Measurements from ENCODE around the gene ABCG1. TPM values are rescaled to one million over a fixed set of nuclear protein-coding genes. Genes with fewer than 3 reads are reported as not detected.

Gene ABCG1
- total RNA-seq, 4 donors from 2014 or later = 33.0 to 68.5 (median 40.8) TPM

DNA sequence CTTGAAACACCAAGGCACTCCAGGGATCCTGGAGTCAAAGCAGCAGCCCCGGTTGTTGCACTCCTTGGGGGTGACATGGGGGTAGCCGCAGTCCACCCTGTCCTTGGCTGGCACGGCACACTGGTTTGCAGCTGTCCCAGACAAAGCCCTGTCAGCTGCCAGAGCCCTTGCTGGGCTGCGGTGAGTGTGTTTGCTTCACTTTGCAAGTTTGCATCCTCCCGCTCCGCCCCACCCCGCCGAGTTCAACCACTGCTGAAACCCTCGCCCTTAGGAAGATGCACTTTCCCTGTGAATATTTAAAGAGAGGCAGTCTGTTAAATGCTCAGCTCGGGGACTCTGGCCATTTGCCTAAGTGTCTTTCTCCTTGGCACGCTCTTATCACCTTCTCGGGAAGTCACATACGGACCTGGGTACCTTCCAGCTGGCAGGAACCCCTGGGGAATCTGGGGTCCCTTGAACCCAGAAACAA is 94.6 kb downstream of the ABCG1 start:
- TF ChIP-seq, protein P1, sequence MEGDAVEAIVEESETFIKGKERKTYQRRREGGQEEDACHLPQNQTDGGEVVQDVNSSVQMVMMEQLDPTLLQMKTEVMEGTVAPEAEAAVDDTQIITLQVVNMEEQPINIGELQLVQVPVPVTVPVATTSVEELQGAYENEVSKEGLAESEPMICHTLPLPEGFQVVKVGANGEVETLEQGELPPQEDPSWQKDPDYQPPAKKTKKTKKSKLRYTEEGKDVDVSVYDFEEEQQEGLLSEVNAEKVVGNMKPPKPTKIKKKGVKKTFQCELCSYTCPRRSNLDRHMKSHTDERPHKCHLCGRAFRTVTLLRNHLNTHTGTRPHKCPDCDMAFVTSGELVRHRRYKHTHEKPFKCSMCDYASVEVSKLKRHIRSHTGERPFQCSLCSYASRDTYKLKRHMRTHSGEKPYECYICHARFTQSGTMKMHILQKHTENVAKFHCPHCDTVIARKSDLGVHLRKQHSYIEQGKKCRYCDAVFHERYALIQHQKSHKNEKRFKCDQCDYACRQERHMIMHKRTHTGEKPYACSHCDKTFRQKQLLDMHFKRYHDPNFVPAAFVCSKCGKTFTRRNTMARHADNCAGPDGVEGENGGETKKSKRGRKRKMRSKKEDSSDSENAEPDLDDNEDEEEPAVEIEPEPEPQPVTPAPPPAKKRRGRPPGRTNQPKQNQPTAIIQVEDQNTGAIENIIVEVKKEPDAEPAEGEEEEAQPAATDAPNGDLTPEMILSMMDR (IDR thresholded peaks at IDR 0.05) = no peak
- peak; percentile 27 to 75 for TF ChIP-seq POLR2A (IDR thresholded peaks at IDR 0.05)
- Histone ChIP-seq H3K27ac (peak overlapping the region in 3 of 4 donors; percentile 68 to 92 (median 91)), H3K36me3 (no peaks in the 10 kb centered on the region), H3K9me3 (no peaks in the 10 kb centered on the region), H3K27me3 (no peaks in the 10 kb centered on the region), H3K4me1 (peaks cover 0 to 42% (median 6%) of the 10 kb centered on the region in 4 donors), H3K4me3 (peak overlapping the region in 2 of 4 donors; percentile 45 to 47)
- DNase-seq = peak in 2 of 3 donors; percentile 81 to 82

DNA sequence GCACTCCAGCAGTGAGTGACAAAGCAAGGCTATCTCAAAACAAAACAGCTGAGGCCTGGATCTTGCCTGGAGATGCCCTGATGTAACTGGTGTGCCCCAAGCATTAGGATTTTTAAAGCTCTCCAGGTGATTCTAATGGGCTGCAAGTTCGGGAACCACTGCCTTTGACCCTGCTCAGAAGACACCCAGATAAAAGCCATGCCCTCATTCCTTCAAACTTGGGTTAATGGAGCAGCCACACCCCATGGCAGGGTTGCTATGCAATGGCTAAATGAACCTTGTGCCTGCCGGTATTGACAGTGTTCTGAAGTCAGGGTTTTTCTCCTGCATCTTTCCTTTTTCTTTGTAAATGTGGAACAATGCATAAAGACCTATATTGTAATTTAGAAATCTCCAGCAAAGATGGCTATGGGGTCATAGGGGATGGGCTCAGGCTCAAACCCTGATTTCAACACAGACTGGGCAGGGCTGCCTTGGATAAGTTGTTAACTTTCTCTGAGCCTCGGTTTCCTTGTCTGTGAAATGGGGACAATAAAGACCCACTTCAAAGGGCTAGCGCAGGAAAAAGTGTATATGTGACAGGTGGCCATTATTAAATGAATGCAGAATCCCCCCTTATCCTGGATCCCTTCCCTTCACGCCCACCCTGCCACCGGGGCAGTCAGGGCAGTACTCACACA is 95.8 kb downstream of the ABCG1 start:
- peak overlapping the region in 2 of 4 donors; percentile 45 to 47 for H3K4me3 ChIP-seq
- H3K27me3 ChIP-seq = no peaks in the 10 kb centered on the region
- TF ChIP-seq, protein P1 (IDR thresholded peaks at IDR 0.05) = no peak
- TF ChIP-seq POLR2A (IDR thresholded peaks at IDR 0.05) = peak in 1 of 2 donors; percentile 6
- DNase-seq = peak in 1 of 3 donors; percentile 65
- peak overlapping the region in 3 of 4 donors; percentile 68 to 92 (median 91) for H3K27ac ChIP-seq
- peaks cover 0 to 37% (median 6%) of the 10 kb centered on the region in 4 donors for H3K4me1 ChIP-seq
- no peaks in the 10 kb centered on the region for H3K9me3 ChIP-seq
- H3K36me3 ChIP-seq = no peaks in the 10 kb centered on the region

DNA sequence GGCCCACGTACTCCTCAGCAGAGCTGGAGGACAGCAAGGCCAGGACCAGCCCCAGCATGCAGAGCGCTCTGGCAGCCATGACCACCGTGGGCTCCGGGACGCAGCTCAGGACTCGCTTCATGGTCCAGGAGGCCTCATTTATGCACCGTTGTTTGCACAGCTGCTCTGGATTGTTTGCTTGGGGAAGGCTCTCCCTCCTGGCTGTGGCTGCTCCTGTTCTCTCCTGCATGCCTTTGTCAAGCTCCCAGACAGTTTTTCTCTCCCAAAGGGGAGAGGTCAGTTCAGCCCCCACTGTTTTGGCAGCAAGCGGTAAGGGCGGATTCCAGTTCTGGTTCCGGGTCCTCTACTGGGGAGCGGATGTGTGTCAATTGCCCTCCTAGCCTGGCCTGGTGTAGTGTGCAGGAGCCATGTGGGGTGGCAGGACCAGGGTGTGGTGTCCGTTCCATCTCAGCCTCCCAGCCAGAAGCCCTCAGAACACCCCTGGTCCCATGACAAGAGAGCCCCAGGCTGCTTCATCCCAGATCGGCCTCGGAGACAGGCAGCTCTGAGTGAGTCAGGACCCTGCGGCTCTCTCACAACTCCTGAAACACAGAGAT is 96.5 kb downstream of the ABCG1 start, which contains the start of gene TFF3:
TFF3 (minus strand) TSS at position 114 of the 596 bp plus-strand sequence; CDS start at position 79, 35 bp downstream.
- Histone ChIP-seq H3K9me3 (no peaks in the 10 kb centered on the region), H3K4me1 (peaks cover 0 to 33% (median 6%) of the 10 kb centered on the region in 4 donors), H3K36me3 (no peaks in the 10 kb centered on the region), H3K4me3 (peak within 1 kb of the TSS in 2 of 4 donors; percentile 45 to 47), H3K27me3 (no peaks in the 10 kb centered on the region), H3K27ac (peak within 1 kb of the TSS in 3 of 4 donors; percentile 68 to 92 (median 91))
- peak in 2 of 3 donors; percentile 67 to 79 for DNase-seq
- TF ChIP-seq POLR2A (IDR thresholded peaks at IDR 0.05) = peak; percentile 52 to 64
- TF ChIP-seq, protein P1 (IDR thresholded peaks at IDR 0.05) = no peak

DNA sequence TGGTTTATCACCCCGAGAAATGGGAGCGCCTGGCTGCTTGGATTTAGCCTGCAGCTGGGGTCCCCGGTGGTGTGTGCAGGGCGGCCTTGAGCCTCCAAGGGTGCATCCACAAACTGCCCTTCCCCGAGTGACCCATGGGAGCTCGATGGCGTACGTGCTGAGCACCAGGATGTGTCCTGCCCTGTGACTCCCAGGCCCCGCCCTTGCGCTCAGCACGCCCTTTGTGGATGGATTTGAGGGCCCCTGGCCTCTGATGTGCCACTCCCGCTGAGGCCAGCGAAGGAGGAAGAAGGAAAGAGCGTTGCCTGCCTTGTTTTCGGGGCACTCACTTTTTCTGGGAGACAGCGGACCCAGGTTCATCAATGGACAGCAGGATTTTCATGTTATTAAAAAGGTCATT is 98.0 kb downstream of the ABCG1 start:
- H3K27ac ChIP-seq = peak overlapping the region in 3 of 4 donors; percentile 68 to 91 (median 91)

DNA sequence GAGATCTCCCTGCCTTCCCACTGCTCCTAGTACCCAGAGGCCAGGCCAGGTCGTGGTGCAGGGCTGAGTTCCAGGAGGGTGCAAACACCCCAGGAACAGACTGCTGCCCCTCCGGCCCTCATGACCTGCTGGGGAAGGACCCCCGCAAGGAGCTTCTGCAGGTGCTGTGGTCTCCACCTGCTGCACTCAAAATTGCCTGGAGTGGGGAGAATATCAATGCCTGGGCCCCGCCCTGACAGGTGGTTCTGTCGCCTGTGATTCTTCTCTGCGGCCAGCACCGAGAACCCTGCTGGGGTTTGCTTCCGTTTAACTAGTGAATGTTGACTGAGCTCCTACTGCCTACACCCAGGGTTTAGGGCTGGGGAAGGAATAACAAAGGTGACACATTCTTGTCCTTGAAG is 98.4 kb downstream of the ABCG1 start:
- Histone ChIP-seq H3K27me3 (no peaks in the 10 kb centered on the region), H3K27ac (peak overlapping the region in 3 of 4 donors; percentile 68 to 91 (median 91)), H3K4me3 (peak overlapping the region in 2 of 4 donors; percentile 25 to 28), H3K4me1 (peaks cover 0 to 26% (median 6%) of the 10 kb centered on the region in 4 donors), H3K36me3 (no peaks in the 10 kb centered on the region), H3K9me3 (no peaks in the 10 kb centered on the region)
- TF ChIP-seq, protein P1 (IDR thresholded peaks at IDR 0.05) = no peak
- no peak for TF ChIP-seq POLR2A (IDR thresholded peaks at IDR 0.05)
- peak in 2 of 3 donors; percentile 63 to 75 for DNase-seq

More for the DNA sequence above, 98.0 kb downstream of the ABCG1 start:
- no peaks in the 10 kb centered on the region for H3K36me3 ChIP-seq
- no peaks in the 10 kb centered on the region for H3K9me3 ChIP-seq
- TF ChIP-seq POLR2A (IDR thresholded peaks at IDR 0.05) = peak; percentile 77 to 88
- TF ChIP-seq, protein P1 (IDR thresholded peaks at IDR 0.05) = peak in 3 of 6 experiments; percentile 43 to 57 (median 53)
- H3K27me3 ChIP-seq = no peaks in the 10 kb centered on the region
- H3K4me3 ChIP-seq = peak overlapping the region in 2 of 4 donors; percentile 25 to 28
- peaks cover 0 to 29% (median 6%) of the 10 kb centered on the region in 4 donors for H3K4me1 ChIP-seq
- peak in 2 of 3 donors; percentile 91 to 92 for DNase-seq

Measured in Peyer's patch (tissue), 4 donors.